GM12878 (cell line): Measurements from ENCODE around the gene RGS6. TPM values are rescaled to one million over a fixed set of nuclear protein-coding genes. Genes with fewer than 3 reads are reported as not detected.

Experiments used
- ATAC-seq: fragments of 200-7000 bp; cut with Tn5 transposase; 3 replicates; pipeline ENCODE4 v1.9.1; 2020; ENCODE audit warnings: mild to moderate bottlenecking, moderate library complexity
- BruUV-seq: library from RNA; stranded (reverse); fragments of 400-500 nt; replicated peaks from 2 replicates; lab custom pipeline; 2021; lab: Mats Ljungman, UMichigan
- CTCF ChIA-PET: fragments of 300-600 bp; sonication (Branson Sonifier 250); formaldehyde crosslinking; extraction: SDS; loops from one replicate; lab custom pipeline; 2021; ENCODE audit warnings: inconsistent platforms; lab: Yijun Ruan, JAX
- POLR2A ChIA-PET: fragments of 350-600 bp; formaldehyde crosslinking; extraction: SDS; loops from one replicate; lab custom pipeline; 2021; ENCODE audit warnings: inconsistent platforms; lab: Charles Lee
- RAD21 ChIA-PET: fragments of 300-600 bp; sonication (Branson Sonifier 250); formaldehyde crosslinking; loops from one replicate; lab custom pipeline; 2023; ENCODE audit warnings: antibody characterized with exemption; ENCODE audit not compliant: unreplicated experiment; lab: Charles Lee
- SMC1A ChIA-PET: fragments of 300-600 bp; sonication (Branson Sonifier 250); formaldehyde crosslinking; loops from one replicate; lab custom pipeline; 2023; ENCODE audit not compliant: unreplicated experiment, uncharacterized antibody; lab: Charles Lee
- DNase-seq: peaks from one replicate; pipeline ENCODE4 v3.0.0-alpha.2; 2011; ENCODE audit warnings: low read depth, low spot score
- FAIRE-seq: peaks from 3 replicates; lab custom pipeline; 2011; peaks lifted over from hg19 to GRCh38; lab: Jason Lieb, UNC
- H2AFZ ChIP-seq: 2 replicates; pipeline ENCODE4 v1.6.0; 2011; ENCODE audit warnings: low read depth, low read length, control low read depth; ENCODE audit not compliant: control insufficient read depth
- H3K27ac ChIP-seq: 2 replicates; pipeline ENCODE4 v1.5.1; 2011; ENCODE audit warnings: control low read depth; ENCODE audit not compliant: control insufficient read depth, insufficient read depth
- H3K27me3 ChIP-seq, 2 experiments: replicated peaks in 1 of 2; 2 replicates each; pipeline versions ENCODE4 v1.6.0 to v1.6.1; 2011; ENCODE audit warnings: low read length in 1 of 2; ENCODE audit not compliant: control insufficient read depth in 2 of 2, insufficient read depth in 2 of 2
- H3K36me3 ChIP-seq, 2 experiments: 2 replicates each; pipeline ENCODE4 v1.5.1; 2011; ENCODE audit warnings: low read length in 1 of 2; ENCODE audit not compliant: control insufficient read depth in 2 of 2, insufficient read depth in 2 of 2
- H3K4me1 ChIP-seq: 2 replicates; pipeline ENCODE4 v1.6.1; 2011; ENCODE audit warnings: mild to moderate bottlenecking, low read length, moderate library complexity, mixed read lengths; ENCODE audit not compliant: control insufficient read depth, insufficient read depth
- H3K4me2 ChIP-seq: 2 replicates; pipeline ENCODE4 v1.6.0; 2011; ENCODE audit warnings: control low read depth; ENCODE audit not compliant: control insufficient read depth, insufficient read depth
- H3K4me3 ChIP-seq: fragments of 200-600 bp; sonication (generic); 2 replicates; pipeline ENCODE4 v1.5.1; 2016
- H3K79me2 ChIP-seq: 2 replicates; pipeline ENCODE4 v1.6.0; 2011; ENCODE audit warnings: low read length; ENCODE audit not compliant: control insufficient read depth, insufficient read depth
- H3K9ac ChIP-seq: 2 replicates; pipeline ENCODE4 v1.8.0; 2011; ENCODE audit warnings: low read length, control low read depth, mixed read lengths; ENCODE audit not compliant: control insufficient read depth, insufficient read depth
- H3K9me3 ChIP-seq: replicated peaks from 3 replicates; pipeline ENCODE4 v1.5.1; 2011; ENCODE audit warnings: mild to moderate bottlenecking, low read length; ENCODE audit not compliant: control insufficient read depth, insufficient read depth
- H4K20me1 ChIP-seq: 2 replicates; pipeline ENCODE4 v1.6.0; 2011; ENCODE audit not compliant: control insufficient read depth, insufficient read depth
- CEBPZ ChIP-seq: fragments of 150-350 bp; IDR thresholded peaks from 2 replicates; pipeline ENCODE4 v1.6.1; 2016; ENCODE audit warnings: low read depth, low read length
- IRF4 ChIP-seq: IDR thresholded peaks from 2 replicates; pipeline ENCODE4 v1.6.1; 2011; ENCODE audit warnings: low read depth, low read length
- REST ChIP-seq: IDR thresholded peaks from 2 replicates; pipeline ENCODE4 v1.6.1; 2012; ENCODE audit warnings: mild to moderate bottlenecking, low read depth, low read length
- ZBTB11 ChIP-seq: fragments of 450-650 bp; formaldehyde crosslinking; IDR thresholded peaks from 2 replicates; pipeline ENCODE4 v1.5.0; 2022; ENCODE audit warnings: mild to moderate bottlenecking, missing genetic modification characterization
- WGBS: methylation state at CpG from one replicate; pipeline ENCODE4 v1.1.6; 2016; ENCODE audit warnings: low lambda C conversion rate; ENCODE audit not compliant: insufficient replicate concordance, insufficient coverage; ENCODE audit errors: missing lambda C conversion rate; 5-methylcytosine and 5-hydroxymethylcytosine counted together
- in situ Hi-C: fragments of 300-500 bp; cut with MboI; formaldehyde crosslinking; loops from 9 replicates; pipeline ENCODE4 v1.14.3; 2018; ENCODE audit warnings: mixed read lengths
- intact Hi-C: fragments of 100-400 bp; cut with micrococcal nuclease; formaldehyde crosslinking; loops from one replicate; pipeline ENCODE4 v1.14.2; 2022; ENCODE audit not compliant: unreplicated experiment
- polyA plus RNA-seq, 11 experiments: library from polyadenylated mRNA; depleted of rRNA in 4 of 11; unstranded in 6 of 11; stranded (reverse) in 5 of 11; fragments of >200 nt; fragmentation: Nextera tagmentation in 4 of 11; fragmentation: Illumina TruSeq in 1 of 11; extraction: Ambion mirVana in 4 of 11; extraction: Trizol in 1 of 11; gene quantifications; 1 replicate in 1 of 11; 2 replicates in 10 of 11; pipeline versions ENCODE4 v1.2.1 to v1.2.3, GENCODE V29; 2011 to 2016; ENCODE audit warnings: inconsistent platforms in 2 of 11, missing spikeins in 2 of 11, low read depth in 1 of 11
- total RNA-seq, 4 experiments: library from RNA; depleted of rRNA in 3 of 4; stranded (reverse); fragments of >200 nt in 3 of 4; fragmentation: Illumina TruSeq in 1 of 4; extraction: Trizol in 1 of 4; gene quantifications; 2 replicates each; pipeline versions ENCODE4 v1.2.1 to v1.2.3, GENCODE V29; 2013 to 2021

The RGS6 gene
- total and polyA plus RNA-seq, 10 of the 15 experiments (the other 5 are each of a cell fraction or from before 2014, with no cell fraction given) = 3.9 to 18.1 (median 12.4) TPM

GRCh38 chr14:72558721-72559120 lies 626.5 kb downstream of the RGS6 start (continued):
- TF ChIP-seq CEBPZ = no peak
- TF ChIP-seq, all 136 proteins: peak for 0

- ChIA-PET RAD21 (interaction anchor here (1.5 to 1.6 kb wide), 2 partner anchors 17 to 44 kb away, joined by 3 to 4 read pairs; no protein-coding TSS in a partner anchor), SMC1A (interaction anchor here (0.7 to 1.6 kb wide), 8 partner anchors 10 to 45 kb away, joined by 3 to 6 read pairs (median 4); no protein-coding TSS in a partner anchor), POLR2A (interaction anchor here (1.3 kb wide), 1 partner anchor 345 kb away, joined by 3 read pairs; no protein-coding TSS in a partner anchor), CTCF (interaction anchor here (1.3 kb wide), 1 partner anchor 45 kb away, joined by 4 read pairs; no protein-coding TSS in a partner anchor)
- in situ Hi-C loops = no loop called here
- H3K36me3 ChIP-seq = no peaks in the 10 kb centered on the region
- no peak overlapping the region for H3K4me3 ChIP-seq
- no peak overlapping the region for H3K9ac ChIP-seq
- H3K27me3 ChIP-seq = no peaks in the 10 kb centered on the region
- intact Hi-C loops = no loop called here
- DNase-seq (no peak), ATAC-seq (no peak; the same call in 2 of the 3 replicates), FAIRE-seq (no peak)
- no peaks in the 10 kb centered on the region for H3K79me2 ChIP-seq
- TF ChIP-seq ZBTB11 (CRISPR knock-in tag) = no peak
- no peak for TF ChIP-seq IRF4
- no peak for TF ChIP-seq REST
- no peaks in the 10 kb centered on the region for H3K4me1 ChIP-seq
- WGBS = 59% methylated on average over 11 of the region's 11 CpGs
- H3K27ac ChIP-seq = no peak overlapping the region
- no peaks in the 10 kb centered on the region for H3K9me3 ChIP-seq
- no peak overlapping the region for H2AFZ ChIP-seq
- no TSS peak for BruUV-seq
- H4K20me1 ChIP-seq = no peaks in the 10 kb centered on the region
- no peak overlapping the region for H3K4me2 ChIP-seq
Measured at GRCh38 chr14:72559202-72559601, 627.0 kb downstream of the RGS6 start.
